ENCODE results near the gene TLL2.

The TLL2 gene

DNA sequence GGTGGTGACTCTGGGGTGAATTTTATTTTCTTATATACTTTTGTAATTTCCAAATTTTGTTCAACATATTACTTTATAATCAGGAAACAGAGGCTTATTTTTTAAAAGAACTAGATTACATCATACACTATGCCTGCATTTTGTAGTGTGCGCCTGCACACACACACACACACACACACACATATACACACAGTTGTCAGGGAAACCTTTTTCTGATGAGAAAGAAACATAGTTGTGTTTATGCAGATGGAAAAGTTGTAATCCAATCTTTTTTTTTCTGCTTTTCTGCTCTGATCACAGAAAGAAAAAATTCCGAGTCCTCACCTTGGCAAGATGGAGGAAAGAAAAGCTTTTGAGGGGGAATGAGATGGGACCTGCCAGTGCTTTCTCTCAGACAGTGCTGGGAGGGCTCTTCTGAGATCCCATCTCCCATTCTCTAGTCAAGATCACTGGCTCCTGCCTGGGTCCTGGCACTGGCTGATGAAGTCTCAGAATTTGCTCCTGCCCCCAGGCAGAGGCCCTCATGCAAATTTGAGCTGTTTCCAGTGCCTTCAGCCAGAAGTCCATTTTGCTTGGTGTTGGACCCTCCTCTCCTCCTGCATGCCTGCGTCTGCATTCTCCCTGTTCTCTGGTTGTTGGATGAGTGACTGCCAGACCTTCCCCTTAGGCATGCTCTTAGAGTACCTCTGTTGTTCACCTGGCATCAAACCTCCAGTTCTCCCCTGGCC, 59.7 kb downstream of the TLL2 start:
- Histone ChIP-seq H3K36me3 (ENCODE audit: insufficient read depth, low read length) (no peaks in the 10 kb centered on the region), H3K9ac (ENCODE audit: low read depth, low read length, poor library complexity, severe bottlenecking) (no peak overlapping the region), H3K4me1 (ENCODE audit: insufficient read depth, low read length, poor library complexity, severe bottlenecking) (no peaks in the 10 kb centered on the region), H2AFZ (ENCODE audit: low read length) (no peak overlapping the region), H4K20me1 (ENCODE audit: insufficient read depth, low read length, poor library complexity, severe bottlenecking) (no peaks in the 10 kb centered on the region), H3K4me3 (ENCODE audit: low read length, poor library complexity, severe bottlenecking) (no peak overlapping the region), H3K79me2 (ENCODE audit: insufficient read depth, low read length) (no peaks in the 10 kb centered on the region), H3K27me3 (ENCODE audit: insufficient read depth, low read length, poor library complexity, severe bottlenecking) (no peaks in the 10 kb centered on the region), H3K9me2 (replicated peaks; ENCODE audit: low read depth, low read length) (no peaks in the 10 kb centered on the region), H3K4me2 (ENCODE audit: low read depth, low read length, poor library complexity, severe bottlenecking) (no peak overlapping the region), H3K9me3 (ENCODE audit: insufficient read depth, low read depth, low read length) (no peaks in the 10 kb centered on the region), H3F3A (ENCODE audit: low read depth) (no peaks in the 10 kb centered on the region)
- TF ChIP-seq, protein P1, sequence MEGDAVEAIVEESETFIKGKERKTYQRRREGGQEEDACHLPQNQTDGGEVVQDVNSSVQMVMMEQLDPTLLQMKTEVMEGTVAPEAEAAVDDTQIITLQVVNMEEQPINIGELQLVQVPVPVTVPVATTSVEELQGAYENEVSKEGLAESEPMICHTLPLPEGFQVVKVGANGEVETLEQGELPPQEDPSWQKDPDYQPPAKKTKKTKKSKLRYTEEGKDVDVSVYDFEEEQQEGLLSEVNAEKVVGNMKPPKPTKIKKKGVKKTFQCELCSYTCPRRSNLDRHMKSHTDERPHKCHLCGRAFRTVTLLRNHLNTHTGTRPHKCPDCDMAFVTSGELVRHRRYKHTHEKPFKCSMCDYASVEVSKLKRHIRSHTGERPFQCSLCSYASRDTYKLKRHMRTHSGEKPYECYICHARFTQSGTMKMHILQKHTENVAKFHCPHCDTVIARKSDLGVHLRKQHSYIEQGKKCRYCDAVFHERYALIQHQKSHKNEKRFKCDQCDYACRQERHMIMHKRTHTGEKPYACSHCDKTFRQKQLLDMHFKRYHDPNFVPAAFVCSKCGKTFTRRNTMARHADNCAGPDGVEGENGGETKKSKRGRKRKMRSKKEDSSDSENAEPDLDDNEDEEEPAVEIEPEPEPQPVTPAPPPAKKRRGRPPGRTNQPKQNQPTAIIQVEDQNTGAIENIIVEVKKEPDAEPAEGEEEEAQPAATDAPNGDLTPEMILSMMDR (conservative IDR thresholded peaks at IDR 0.05; ENCODE audit: low read length), result no peak
- no peak for TF ChIP-seq EZH2phosphoT487 (IDR thresholded peaks at IDR 0.05; ENCODE audit: borderline replicate concordance)

GRCh38 chr10:96452494-96453153, 61.1 kb downstream of the TLL2 start:
- H3K9me2 ChIP-seq (replicated peaks; ENCODE audit: low read depth, low read length), result no peaks in the 10 kb centered on the region
- TF ChIP-seq EZH2phosphoT487 (IDR thresholded peaks at IDR 0.05; ENCODE audit: borderline replicate concordance), result no peak
- H3K79me2 ChIP-seq (ENCODE audit: insufficient read depth, low read length), result no peaks in the 10 kb centered on the region
- no peaks in the 10 kb centered on the region for H4K20me1 ChIP-seq (ENCODE audit: insufficient read depth, low read length, poor library complexity, severe bottlenecking)
- H3K9ac ChIP-seq (ENCODE audit: low read depth, low read length, poor library complexity, severe bottlenecking), result no peak overlapping the region
- H3K36me3 ChIP-seq (ENCODE audit: insufficient read depth, low read length), result no peaks in the 10 kb centered on the region
- no peaks in the 10 kb centered on the region for H3K4me1 ChIP-seq (ENCODE audit: insufficient read depth, low read length, poor library complexity, severe bottlenecking)
- H3K4me3 ChIP-seq (ENCODE audit: low read length, poor library complexity, severe bottlenecking), result no peak overlapping the region
- H3K27me3 ChIP-seq (ENCODE audit: insufficient read depth, low read length, poor library complexity, severe bottlenecking), result no peaks in the 10 kb centered on the region
- H3F3A ChIP-seq (ENCODE audit: low read depth), result no peaks in the 10 kb centered on the region
- H3K9me3 ChIP-seq (ENCODE audit: insufficient read depth, low read depth, low read length), result no peaks in the 10 kb centered on the region
- H2AFZ ChIP-seq (ENCODE audit: low read length), result no peak overlapping the region
- H3K4me2 ChIP-seq (ENCODE audit: low read depth, low read length, poor library complexity, severe bottlenecking), result no peak overlapping the region

DNA sequence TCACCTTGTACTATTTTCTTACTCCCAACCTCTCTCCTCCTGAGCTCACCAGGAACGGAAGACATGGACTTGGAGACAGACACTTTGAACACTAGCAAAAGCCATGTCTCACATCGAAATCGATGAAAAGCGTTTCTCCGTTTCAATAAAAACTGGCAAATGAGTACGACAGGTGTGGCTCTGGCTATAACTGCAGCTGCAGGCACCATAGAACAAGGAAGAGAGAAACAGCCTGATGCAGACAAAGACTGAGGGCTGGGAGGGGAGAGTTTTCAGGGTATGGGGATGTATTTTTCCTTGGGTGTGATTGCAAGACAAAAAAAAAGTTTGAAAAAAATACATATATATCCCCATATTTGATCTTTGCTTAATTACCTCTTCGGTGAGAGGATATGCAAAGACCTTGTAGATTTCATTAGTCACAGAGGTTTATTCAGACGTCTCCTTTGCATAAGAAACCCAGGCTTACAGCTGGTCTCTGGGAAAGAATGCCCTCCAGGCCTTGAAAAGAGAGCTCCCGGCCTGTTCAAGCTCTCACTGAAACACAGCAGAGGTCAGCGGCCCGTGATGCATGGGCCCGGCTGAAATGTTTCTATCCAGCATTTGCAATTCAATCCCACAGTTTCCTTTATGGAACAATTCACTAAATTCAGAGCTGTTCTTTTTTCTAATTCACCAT, 63.1 kb downstream of the TLL2 start:
- no peak overlapping the region for H3K9ac ChIP-seq (ENCODE audit: low read depth, low read length, poor library complexity, severe bottlenecking)
- no peak overlapping the region for H3K4me2 ChIP-seq (ENCODE audit: low read depth, low read length, poor library complexity, severe bottlenecking)
- H3K27me3 ChIP-seq (ENCODE audit: insufficient read depth, low read length, poor library complexity, severe bottlenecking), result no peaks in the 10 kb centered on the region
- H4K20me1 ChIP-seq (ENCODE audit: insufficient read depth, low read length, poor library complexity, severe bottlenecking), result no peaks in the 10 kb centered on the region
- no peaks in the 10 kb centered on the region for H3K4me1 ChIP-seq (ENCODE audit: insufficient read depth, low read length, poor library complexity, severe bottlenecking)
- H2AFZ ChIP-seq (ENCODE audit: low read length), result no peak overlapping the region
- no peak overlapping the region for H3K4me3 ChIP-seq (ENCODE audit: low read length, poor library complexity, severe bottlenecking)
- H3K79me2 ChIP-seq (ENCODE audit: insufficient read depth, low read length), result no peaks in the 10 kb centered on the region
- no peaks in the 10 kb centered on the region for H3K9me3 ChIP-seq (ENCODE audit: insufficient read depth, low read depth, low read length)
- no peak for TF ChIP-seq EZH2phosphoT487 (IDR thresholded peaks at IDR 0.05; ENCODE audit: borderline replicate concordance)
- no peaks in the 10 kb centered on the region for H3K36me3 ChIP-seq (ENCODE audit: insufficient read depth, low read length)
- no peaks in the 10 kb centered on the region for H3K9me2 ChIP-seq (replicated peaks; ENCODE audit: low read depth, low read length)
- H3F3A ChIP-seq (ENCODE audit: low read depth), result no peaks in the 10 kb centered on the region

GRCh38 chr10:96448558-96448957, 65.2 kb downstream of the TLL2 start:
- Histone ChIP-seq H3K36me3 (ENCODE audit: insufficient read depth, low read length) (no peaks in the 10 kb centered on the region), H3K9me2 (replicated peaks; ENCODE audit: low read depth, low read length) (no peaks in the 10 kb centered on the region), H2AFZ (ENCODE audit: low read length) (no peak overlapping the region), H3K9me3 (ENCODE audit: insufficient read depth, low read depth, low read length) (no peaks in the 10 kb centered on the region), H4K20me1 (ENCODE audit: insufficient read depth, low read length, poor library complexity, severe bottlenecking) (no peaks in the 10 kb centered on the region), H3K4me3 (ENCODE audit: low read length, poor library complexity, severe bottlenecking) (no peak overlapping the region), H3K79me2 (ENCODE audit: insufficient read depth, low read length) (no peaks in the 10 kb centered on the region), H3K4me2 (ENCODE audit: low read depth, low read length, poor library complexity, severe bottlenecking) (no peak overlapping the region), H3K4me1 (ENCODE audit: insufficient read depth, low read length, poor library complexity, severe bottlenecking) (no peaks in the 10 kb centered on the region), H3K27me3 (ENCODE audit: insufficient read depth, low read length, poor library complexity, severe bottlenecking) (no peaks in the 10 kb centered on the region), H3F3A (ENCODE audit: low read depth) (no peaks in the 10 kb centered on the region), H3K9ac (ENCODE audit: low read depth, low read length, poor library complexity, severe bottlenecking) (no peak overlapping the region)
- TF ChIP-seq, protein P1 (conservative IDR thresholded peaks at IDR 0.05; ENCODE audit: low read length), result no peak
- TF ChIP-seq EZH2phosphoT487 (IDR thresholded peaks at IDR 0.05; ENCODE audit: borderline replicate concordance), result no peak

Measured in Loucy (cell line).